SJSA1 (cell line): ENCODE data around the gene ATP9A. TPM values are rescaled to one million over a fixed set of nuclear protein-coding genes. Genes with fewer than 3 reads are reported as not detected.

Source experiments
- DNase-seq, 2 experiments: peaks; one replicate each; pipeline ENCODE4 v3.0.0-alpha.2; 2015 to 2020; ENCODE audit warnings: low spot score in 2 of 2, low read depth in 1 of 2
- H3K27ac ChIP-seq: fragments of 250-450 bp; sonication (Bioruptor Pico); 2 replicates; pipeline ENCODE4 v1.5.1; 2020; ENCODE audit warnings: mild to moderate bottlenecking, moderate library complexity
- H3K27me3 ChIP-seq: fragments of 250-450 bp; sonication (Bioruptor Pico); replicated peaks from 2 replicates; pipeline ENCODE4 v1.5.1; 2020; ENCODE audit warnings: mild to moderate bottlenecking, moderate library complexity
- H3K36me3 ChIP-seq: fragments of 250-450 bp; sonication (Bioruptor Pico); 2 replicates; pipeline ENCODE4 v1.5.1; 2020; ENCODE audit warnings: mild to moderate bottlenecking
- H3K4me1 ChIP-seq: fragments of 250-450 bp; sonication (Bioruptor Pico); replicated peaks from 2 replicates; pipeline ENCODE4 v1.6.1; 2021; ENCODE audit warnings: mild to moderate bottlenecking
- H3K4me3 ChIP-seq: fragments of 250-450 bp; sonication (Bioruptor Pico); 2 replicates; pipeline ENCODE4 v1.5.1; 2020; ENCODE audit warnings: mild to moderate bottlenecking
- H3K9me3 ChIP-seq: fragments of 250-450 bp; sonication (Bioruptor Pico); replicated peaks from 2 replicates; pipeline ENCODE4 v1.5.1; 2020; ENCODE audit warnings: mild to moderate bottlenecking
- total RNA-seq: library from RNA; depleted of rRNA; stranded (reverse); fragments of >200 nt; shearing (Covaris generic); gene quantifications from 2 replicates; pipeline ENCODE4 v1.2.3, GENCODE V29; 2014

Gene ATP9A
- total RNA-seq, 1 experiment from 2014 or later: 5.9 TPM

GRCh38 chr20:51634257-51634656 is 133.9 kb downstream of the ATP9A start:
- no peaks in the 10 kb centered on the region for H3K36me3 ChIP-seq

GRCh38 chr20:51633430-51633829 is 134.8 kb downstream of the ATP9A start:
- Histone ChIP-seq H3K36me3 (no peaks in the 10 kb centered on the region), H3K27me3 (no peaks in the 10 kb centered on the region), H3K9me3 (no peaks in the 10 kb centered on the region), H3K4me1 (peaks cover 21% of the 10 kb centered on the region), H3K4me3 (no peak overlapping the region), H3K27ac (no peak overlapping the region)
- DNase-seq: no peak

More at GRCh38 chr20:51634257-51634656, 133.9 kb downstream of the ATP9A start:
- no peak overlapping the region for H3K27ac ChIP-seq
- no peaks in the 10 kb centered on the region for H3K27me3 ChIP-seq
- H3K9me3 ChIP-seq: no peaks in the 10 kb centered on the region
- peaks cover 21% of the 10 kb centered on the region for H3K4me1 ChIP-seq
- DNase-seq: no peak
- H3K4me3 ChIP-seq: no peak overlapping the region

GRCh38 chr20:51631953-51632352 is 136.2 kb downstream of the ATP9A start:
- no peak overlapping the region for H3K4me3 ChIP-seq
- no peaks in the 10 kb centered on the region for H3K9me3 ChIP-seq
- peaks cover 21% of the 10 kb centered on the region for H3K4me1 ChIP-seq
- peak overlapping the region; percentile 80 for H3K27ac ChIP-seq
- H3K27me3 ChIP-seq: no peaks in the 10 kb centered on the region
- H3K36me3 ChIP-seq: no peaks in the 10 kb centered on the region
- DNase-seq: no peak

- no peaks in the 10 kb centered on the region for H3K36me3 ChIP-seq
- H3K9me3 ChIP-seq: no peaks in the 10 kb centered on the region
- peak overlapping the region; percentile 80 for H3K27ac ChIP-seq
- H3K27me3 ChIP-seq: no peaks in the 10 kb centered on the region
- DNase-seq: peak; percentile 86 to 98
- no peak overlapping the region for H3K4me3 ChIP-seq
- peaks cover 18% of the 10 kb centered on the region for H3K4me1 ChIP-seq
Observed at GRCh38 chr20:51631011-51631950, 136.9 kb downstream of the ATP9A start.

GRCh38 chr20:51629399-51630058 is 138.7 kb downstream of the ATP9A start:
- no peaks in the 10 kb centered on the region for H3K9me3 ChIP-seq
- H3K36me3 ChIP-seq: no peaks in the 10 kb centered on the region
- H3K27ac ChIP-seq: no peak overlapping the region
- H3K4me1 ChIP-seq: peaks cover 17% of the 10 kb centered on the region
- no peak for DNase-seq
- no peaks in the 10 kb centered on the region for H3K27me3 ChIP-seq
- no peak overlapping the region for H3K4me3 ChIP-seq

GRCh38 chr20:51628533-51629398 is 139.4 kb downstream of the ATP9A start:
- no peak for DNase-seq
- Histone ChIP-seq H3K36me3 (no peaks in the 10 kb centered on the region), H3K27ac (no peak overlapping the region), H3K27me3 (no peaks in the 10 kb centered on the region), H3K4me1 (peaks cover 17% of the 10 kb centered on the region), H3K9me3 (no peaks in the 10 kb centered on the region), H3K4me3 (no peak overlapping the region)

- no peaks in the 10 kb centered on the region for H3K27me3 ChIP-seq
- peaks cover 17% of the 10 kb centered on the region for H3K4me1 ChIP-seq
- no peak overlapping the region for H3K27ac ChIP-seq
- no peak overlapping the region for H3K4me3 ChIP-seq
- no peaks in the 10 kb centered on the region for H3K9me3 ChIP-seq
- no peaks in the 10 kb centered on the region for H3K36me3 ChIP-seq
- DNase-seq: no peak
Observed at GRCh38 chr20:51627586-51627985, 140.6 kb downstream of the ATP9A start.

- H3K9me3 ChIP-seq: no peaks in the 10 kb centered on the region
- no peak overlapping the region for H3K27ac ChIP-seq
- DNase-seq: no peak
- no peaks in the 10 kb centered on the region for H3K36me3 ChIP-seq
- no peak overlapping the region for H3K4me3 ChIP-seq
- H3K4me1 ChIP-seq: no peaks in the 10 kb centered on the region
- H3K27me3 ChIP-seq: no peaks in the 10 kb centered on the region
Observed at GRCh38 chr20:51625105-51625504, 143.1 kb downstream of the ATP9A start.

- H3K36me3 ChIP-seq: no peaks in the 10 kb centered on the region
- H3K27ac ChIP-seq: no peak overlapping the region
- H3K27me3 ChIP-seq: no peaks in the 10 kb centered on the region
- DNase-seq: peak; percentile 50 to 68
- no peaks in the 10 kb centered on the region for H3K4me1 ChIP-seq
- no peak overlapping the region for H3K4me3 ChIP-seq
- no peaks in the 10 kb centered on the region for H3K9me3 ChIP-seq
Observed at GRCh38 chr20:51624157-51624731, 143.9 kb downstream of the ATP9A start.

GRCh38 chr20:51623255-51623654 is 144.9 kb downstream of the ATP9A start:
- H3K36me3 ChIP-seq: no peaks in the 10 kb centered on the region
- H3K27ac ChIP-seq: no peak overlapping the region
- H3K4me1 ChIP-seq: no peaks in the 10 kb centered on the region
- H3K4me3 ChIP-seq: no peak overlapping the region
- DNase-seq: no peak
- H3K27me3 ChIP-seq: no peaks in the 10 kb centered on the region
- no peaks in the 10 kb centered on the region for H3K9me3 ChIP-seq

- Histone ChIP-seq H3K9me3 (no peaks in the 10 kb centered on the region), H3K27me3 (no peaks in the 10 kb centered on the region), H3K4me3 (no peak overlapping the region), H3K4me1 (no peaks in the 10 kb centered on the region), H3K36me3 (no peaks in the 10 kb centered on the region), H3K27ac (no peak overlapping the region)
- DNase-seq: no peak
Observed at GRCh38 chr20:51622004-51622874, 146.0 kb downstream of the ATP9A start.

- Histone ChIP-seq H3K9me3 (no peaks in the 10 kb centered on the region), H3K4me1 (no peaks in the 10 kb centered on the region)
- no peak for DNase-seq
Observed at GRCh38 chr20:51620432-51620831, 147.8 kb downstream of the ATP9A start.

More at GRCh38 chr20:51620432-51620831, 147.8 kb downstream of the ATP9A start:
- no peaks in the 10 kb centered on the region for H3K36me3 ChIP-seq
- no peak overlapping the region for H3K4me3 ChIP-seq
- H3K27me3 ChIP-seq: no peaks in the 10 kb centered on the region
- H3K27ac ChIP-seq: no peak overlapping the region
